Stomach (tissue), 9 donors: ENCODE measurements around the gene CFAP77. TPM values are rescaled to one million over a fixed set of nuclear protein-coding genes. Genes with fewer than 3 reads are reported as not detected.

Source experiments
- DNase-seq, 2 donors: peaks; one replicate each; pipeline versions ENCODE4 v3.0.0 to v3.0.0-alpha.2; 2013 to 2019
- H3K27ac ChIP-seq, 5 donors: fragments of 200-600 bp in 4 of 5; sonication (generic) in 4 of 5; one replicate each; pipeline ENCODE4 v1.5.1; 2013 to 2019; ENCODE audit warnings: mild to moderate bottlenecking in 1 of 5, moderate library complexity in 1 of 5
- H3K27me3 ChIP-seq, 3 donors: fragments of 200-600 bp; sonication (generic); one replicate each; pipeline ENCODE4 v1.5.1; 2017 to 2019; ENCODE audit warnings: mixed run types in 1 of 3
- H3K36me3 ChIP-seq, 4 donors: fragments of 200-600 bp; sonication (generic); 1 replicate in 3 of 4; 2 replicates in 1 of 4; pipeline ENCODE4 v1.5.1; 2016 to 2019
- H3K4me1 ChIP-seq, 4 donors: fragments of 200-600 bp; sonication (generic); one replicate each; pipeline ENCODE4 v1.5.1; 2016 to 2019
- H3K4me3 ChIP-seq, 4 donors: fragments of 200-600 bp; sonication (generic) in 3 of 4; one replicate each; pipeline ENCODE4 v1.5.1; 2016 to 2019; ENCODE audit warnings: mild to moderate bottlenecking in 1 of 4
- H3K9me3 ChIP-seq, 4 donors: fragments of 200-600 bp; sonication (generic); one replicate each; pipeline ENCODE4 v1.5.1; 2016 to 2019
- CTCF ChIP-seq, 7 experiments: fragments of 450-650 bp in 4 of 7; fragments of 200-600 bp in 3 of 7; sonication (generic) in 3 of 7; IDR thresholded peaks; one replicate each; pipeline ENCODE4 v1.5.1; 2016 to 2019; ENCODE audit warnings: antibody characterized with exemption in 7 of 7, control low read depth in 2 of 7, mild to moderate bottlenecking in 1 of 7
- EP300 ChIP-seq: sonication (generic); formaldehyde crosslinking; IDR thresholded peaks from one replicate; pipeline ENCODE4 v1.6.1; 2017; ENCODE audit warnings: antibody characterized with exemption
- POLR2A ChIP-seq, 4 donors: fragments of 450-650 bp; IDR thresholded peaks; one replicate each; pipeline ENCODE4 v1.6.1; 2016; ENCODE audit warnings: antibody characterized with exemption in 4 of 4, control low read depth in 2 of 4, mild to moderate bottlenecking in 1 of 4, moderate library complexity in 1 of 4
- POLR2AphosphoS5 ChIP-seq, 3 donors: sonication (generic); formaldehyde crosslinking; IDR thresholded peaks; one replicate each; pipeline ENCODE4 v1.6.1; 2016; ENCODE audit warnings: antibody characterized with exemption in 3 of 3
- WGBS, 5 donors: extraction: QIAGEN DNeasy Blood & Tissue Kit in 3 of 5; methylation state at CpG; one replicate each; pipeline versions ENCODE4 v1.1.5 to v1.1.7; 2013 to 2018; 5-methylcytosine and 5-hydroxymethylcytosine counted together
- intact Hi-C: fragments of 100-400 bp; cut with DNase I; formaldehyde crosslinking; loops from one replicate; pipeline ENCODE4 v1.15.1; 2023; ENCODE audit warnings: low total_unique reads
- polyA plus RNA-seq, 3 donors: library from polyadenylated mRNA; stranded (reverse); fragments of 200-250 nt; gene quantifications; one replicate each; pipeline ENCODE4 v1.2.3, GENCODE V29; 2013
- total RNA-seq, 5 donors: library from RNA; depleted of rRNA; stranded (reverse); fragments of >200 nt; gene quantifications; one replicate each; pipeline versions ENCODE4 v1.1.0 to v1.2.3, GENCODE V29; 2014 to 2016
- donor health status: healthy with polysubstance abuse.
- donor health status: Bipolar disorder and iron deficiency.
- donor health status: healthy.

CFAP77 gene
- total and polyA plus RNA-seq, 8 donors: not detected

- intact Hi-C loops: no loop called here
- H3K36me3 ChIP-seq: peaks cover 6 to 44% (median 41%) of the 10 kb centered on the region in 4 donors
- DNase-seq: no peak
- H3K27ac ChIP-seq: no peak overlapping the region
- H3K4me1 ChIP-seq: peaks cover 11 to 32% (median 29%) of the 10 kb centered on the region in 4 donors
- peaks cover 0 to 4% (median under 1%) of the 10 kb centered on the region in 3 donors for H3K27me3 ChIP-seq
- WGBS, 5 donors: 50 to 60% (median 55%) methylated on average over 9 of the region's 9 CpGs
- no peaks in the 10 kb centered on the region for H3K9me3 ChIP-seq
- no peak for TF ChIP-seq EP300
- no peak for TF ChIP-seq POLR2AphosphoS5 (IDR thresholded peaks at IDR 0.05)
- TF ChIP-seq POLR2A (IDR thresholded peaks at IDR 0.05): no peak
- no peak for TF ChIP-seq CTCF (IDR thresholded peaks at IDR 0.05)
- no peak overlapping the region for H3K4me3 ChIP-seq
These were observed 5.7 kb upstream of the CFAP77 start for GRCh38 chr9:132404228-132404881.

GRCh38 chr9:132406554-132407122 lies 3.4 kb upstream of the CFAP77 start, which contains the start of gene TTF1:
TTF1 (minus strand) TSS chr9:132406840; CDS start chr9:132402821, 4,019 bp downstream.
- H3K4me3 ChIP-seq: peak within 1 kb of the TSS; percentile 71 to 84 (median 74)
- TF ChIP-seq CTCF (IDR thresholded peaks at IDR 0.05) (peak in 1 of 7 experiments; percentile 7), EP300 (no peak), POLR2A (IDR thresholded peaks at IDR 0.05) (no peak), POLR2AphosphoS5 (IDR thresholded peaks at IDR 0.05) (peak; percentile 54 to 89 (median 68))
- DNase-seq: peak; percentile 91 to 97
- H3K27ac ChIP-seq: peak within 1 kb of the TSS in 4 of 5 donors; percentile 41 to 77 (median 68)
- 1 to 3% (median 2%) methylated on average over 32 to 33 of the region's 33 CpGs for WGBS, 5 donors
- H3K27me3 ChIP-seq: peaks cover 0 to 27% (median 22%) of the 10 kb centered on the region in 3 donors
- H3K36me3 ChIP-seq: peaks cover 0 to 22% (median 18%) of the 10 kb centered on the region in 4 donors
- intact Hi-C loops: no loop called here
- H3K9me3 ChIP-seq: no peaks in the 10 kb centered on the region
- H3K4me1 ChIP-seq: peaks cover 26 to 55% (median 51%) of the 10 kb centered on the region in 4 donors

- H3K9me3 ChIP-seq: no peaks in the 10 kb centered on the region
- H3K4me1 ChIP-seq: peaks cover 26 to 57% (median 51%) of the 10 kb centered on the region in 4 donors
- peaks cover 0 to 16% (median 13%) of the 10 kb centered on the region in 4 donors for H3K36me3 ChIP-seq
- no peak for DNase-seq
- peak overlapping the region; percentile 71 to 84 (median 74) for H3K4me3 ChIP-seq
- 75 to 94% (median 89%) methylated on average over 2 of the region's 2 CpGs for WGBS, 5 donors
- peak overlapping the region in 2 of 5 donors; percentile 41 to 71 for H3K27ac ChIP-seq
- TF ChIP-seq EP300 (no peak), POLR2AphosphoS5 (IDR thresholded peaks at IDR 0.05) (no peak), CTCF (IDR thresholded peaks at IDR 0.05) (no peak), POLR2A (IDR thresholded peaks at IDR 0.05) (no peak)
- H3K27me3 ChIP-seq: peaks cover 0 to 33% (median 28%) of the 10 kb centered on the region in 3 donors
- intact Hi-C loops: no loop called here
These were observed 2.8 kb upstream of the CFAP77 start for GRCh38 chr9:132407196-132407595.

GRCh38 chr9:132408521-132408920 lies 1.5 kb upstream of the CFAP77 start:
- no peak for TF ChIP-seq POLR2A (IDR thresholded peaks at IDR 0.05)
- TF ChIP-seq EP300: no peak
- no peak for TF ChIP-seq CTCF (IDR thresholded peaks at IDR 0.05)
- TF ChIP-seq POLR2AphosphoS5 (IDR thresholded peaks at IDR 0.05): no peak
- 61 to 69% (median 64%) methylated on average over 8 of the region's 8 CpGs for WGBS, 5 donors
- peaks cover 0 to 45% (median 39%) of the 10 kb centered on the region in 3 donors for H3K27me3 ChIP-seq
- H3K9me3 ChIP-seq: no peaks in the 10 kb centered on the region
- peaks cover 26 to 57% (median 51%) of the 10 kb centered on the region in 4 donors for H3K4me1 ChIP-seq
- intact Hi-C loops: no loop called here
- H3K27ac ChIP-seq: no peak overlapping the region
- DNase-seq: no peak
- peaks cover 0 to 3% (median 0%) of the 10 kb centered on the region in 4 donors for H3K36me3 ChIP-seq
- H3K4me3 ChIP-seq: no peak overlapping the region
